HG03097 (cell line): ENCODE data around the gene PJA1.

ENCODE experiments used
- ATAC-seq: cut with Tn5 transposase; IDR thresholded peaks from one replicate; pipeline ENCODE4 v1.9.1; 2021; ENCODE audit not compliant: unreplicated experiment, low FRiP score

Gene PJA1

DNA sequence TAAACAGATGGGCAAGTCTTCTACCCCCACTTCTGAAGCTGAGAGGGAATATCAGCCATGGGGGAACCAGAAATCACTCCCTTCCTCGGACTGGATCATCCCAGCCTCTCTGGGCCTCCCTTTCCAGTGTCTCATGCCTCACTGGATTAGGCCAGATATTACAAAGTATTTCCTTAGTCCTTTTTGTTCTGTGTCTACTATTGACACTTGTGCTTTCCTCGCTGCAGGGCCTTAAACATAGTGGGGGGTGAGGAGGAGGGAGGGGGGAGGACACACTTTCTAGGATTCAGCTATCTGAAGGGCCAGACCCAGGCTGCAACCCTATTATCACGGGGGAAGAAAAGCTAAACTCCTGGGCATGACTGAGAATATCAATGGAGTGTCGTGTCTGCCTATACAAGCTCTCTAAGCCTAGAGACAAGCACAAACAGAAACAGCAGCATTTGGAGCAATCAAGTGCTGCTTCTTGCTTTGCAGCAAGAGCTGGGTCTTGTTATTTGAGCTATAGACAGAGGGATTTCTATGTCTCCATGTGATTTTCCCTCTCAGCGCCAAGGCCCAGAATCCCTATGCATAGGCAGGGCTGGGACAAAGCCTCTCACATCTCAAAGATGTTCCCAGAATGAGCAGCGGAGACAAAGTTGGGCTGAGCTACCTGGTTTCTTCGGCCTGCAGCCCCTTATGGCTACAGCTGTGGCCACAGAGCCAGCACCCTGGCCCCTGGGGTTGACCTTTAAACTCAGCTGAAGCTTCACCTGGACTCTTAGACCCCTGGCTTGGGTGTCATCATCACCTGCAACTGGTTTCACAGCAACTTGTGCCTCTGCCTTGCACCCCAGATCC lies 20.2 kb downstream of the PJA1 start:
- ATAC-seq, result no peak

GRCh38 chrX:69143530-69143929 lies 21.7 kb downstream of the PJA1 start:
- no peak for ATAC-seq

DNA sequence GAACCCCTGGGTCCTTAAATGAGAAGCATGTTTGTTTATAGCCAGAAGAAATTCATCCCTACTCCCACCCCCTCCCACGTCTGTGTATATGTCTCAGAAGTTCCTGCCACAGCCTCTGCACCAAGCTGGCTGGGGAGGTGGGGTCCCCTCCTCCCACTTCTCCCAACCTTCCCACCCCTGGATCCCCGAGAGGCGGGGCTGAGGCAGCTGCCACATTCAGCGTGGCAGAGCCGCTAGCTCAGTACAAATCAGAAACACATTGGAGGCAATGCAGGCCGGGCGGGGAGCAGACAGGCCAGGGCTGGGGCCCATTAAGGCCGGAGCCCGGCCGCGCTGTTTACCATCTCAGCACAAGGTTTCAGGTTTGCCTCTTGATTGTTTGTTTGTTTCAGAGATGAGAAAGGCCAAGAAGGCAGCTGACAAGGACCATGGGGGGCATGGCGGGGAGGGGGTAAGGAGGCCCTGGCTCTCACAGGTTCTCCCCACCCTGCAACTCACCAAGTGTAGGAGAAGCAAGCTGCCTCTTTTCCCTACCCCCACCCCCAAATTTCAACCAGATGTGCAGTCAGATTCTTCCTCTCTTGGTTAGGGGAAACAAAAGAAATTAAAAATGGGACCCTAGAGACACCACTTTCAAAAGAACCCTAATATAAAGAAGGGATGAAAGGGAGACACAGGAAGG lies 22.3 kb downstream of the PJA1 start:
- ATAC-seq, result no peak

- no peak for ATAC-seq
Observed at GRCh38 chrX:69140837-69141236, 24.4 kb downstream of the PJA1 start.

DNA sequence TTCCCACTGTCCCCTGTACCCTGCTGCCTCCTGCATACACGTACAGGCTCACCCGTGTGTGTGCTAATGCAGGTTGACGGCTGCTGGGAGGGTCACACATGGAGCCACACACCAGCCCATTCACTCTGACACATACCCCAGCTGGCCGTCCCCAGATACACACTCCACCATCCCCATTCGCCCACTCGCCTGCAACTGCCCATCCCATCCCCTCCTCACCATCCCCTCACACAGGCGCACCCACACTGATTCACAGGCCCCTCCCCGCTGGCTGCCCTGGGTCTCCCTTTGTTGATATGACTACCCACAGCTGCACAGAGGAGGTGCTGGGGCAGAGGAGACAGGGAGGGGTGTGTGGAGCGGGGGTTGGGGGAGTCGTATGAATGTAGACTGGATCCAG lies 25.7 kb downstream of the PJA1 start:
- ATAC-seq, result no peak

DNA sequence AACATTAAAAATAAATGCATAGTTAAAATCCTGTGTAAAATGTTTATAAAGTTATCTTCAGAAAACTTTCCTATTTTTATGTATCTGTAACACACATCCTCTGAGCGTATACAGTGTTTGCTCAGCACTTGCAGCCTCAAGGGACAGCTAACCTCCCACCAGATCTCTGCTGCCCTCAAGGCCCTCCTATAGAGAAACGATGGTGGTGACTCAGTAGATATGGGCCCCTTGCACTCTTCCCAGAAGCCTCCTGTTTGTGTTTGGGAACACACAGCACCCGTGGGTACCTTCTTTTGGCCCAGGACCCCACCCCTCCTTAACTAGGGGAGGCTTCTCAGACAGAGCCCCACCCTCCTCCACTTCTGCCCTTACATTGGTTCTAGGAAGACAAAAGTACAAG lies 26.7 kb downstream of the PJA1 start:
- ATAC-seq, result no peak

GRCh38 chrX:69138118-69138390 lies 27.2 kb downstream of the PJA1 start:
- ATAC-seq, result no peak

DNA sequence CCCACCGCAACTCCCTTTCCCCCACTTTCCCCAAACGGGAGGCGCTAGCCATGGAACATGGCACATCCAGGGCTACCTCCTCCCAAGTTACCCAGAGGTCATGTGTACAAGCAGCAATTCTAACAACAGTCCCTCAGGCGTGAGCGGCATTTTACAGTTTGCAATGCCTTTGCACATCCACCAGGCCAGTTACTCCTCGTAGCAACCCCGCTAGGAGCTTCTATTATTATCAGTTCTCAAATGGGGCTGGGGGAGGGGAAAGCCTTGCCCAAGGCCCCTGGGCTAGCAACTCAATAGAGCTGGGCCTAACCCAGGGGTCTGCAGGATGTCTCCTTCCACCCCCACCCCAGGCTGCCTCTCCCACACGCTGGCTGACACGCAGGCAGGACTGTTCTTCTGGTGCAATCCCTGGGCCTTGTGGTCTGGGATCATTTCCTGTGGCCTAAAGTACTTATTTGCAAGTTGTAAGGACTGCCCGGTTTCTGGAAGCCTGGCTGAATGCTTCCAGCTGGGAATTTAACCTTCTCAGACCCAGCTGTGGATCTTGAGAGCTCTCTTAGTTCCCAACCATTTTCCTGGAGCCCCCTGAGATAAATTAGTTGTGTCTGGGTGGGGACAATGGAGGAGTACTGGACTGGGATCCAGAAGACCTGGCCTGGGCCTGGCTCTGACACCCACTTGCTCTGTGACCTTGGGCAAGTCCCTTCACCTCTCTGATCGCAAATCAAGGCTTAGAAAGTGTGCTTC lies 27.7 kb downstream of the PJA1 start:
- ATAC-seq, result no peak

- no peak for ATAC-seq
Observed at GRCh38 chrX:69136546-69137331, 28.5 kb downstream of the PJA1 start.

DNA sequence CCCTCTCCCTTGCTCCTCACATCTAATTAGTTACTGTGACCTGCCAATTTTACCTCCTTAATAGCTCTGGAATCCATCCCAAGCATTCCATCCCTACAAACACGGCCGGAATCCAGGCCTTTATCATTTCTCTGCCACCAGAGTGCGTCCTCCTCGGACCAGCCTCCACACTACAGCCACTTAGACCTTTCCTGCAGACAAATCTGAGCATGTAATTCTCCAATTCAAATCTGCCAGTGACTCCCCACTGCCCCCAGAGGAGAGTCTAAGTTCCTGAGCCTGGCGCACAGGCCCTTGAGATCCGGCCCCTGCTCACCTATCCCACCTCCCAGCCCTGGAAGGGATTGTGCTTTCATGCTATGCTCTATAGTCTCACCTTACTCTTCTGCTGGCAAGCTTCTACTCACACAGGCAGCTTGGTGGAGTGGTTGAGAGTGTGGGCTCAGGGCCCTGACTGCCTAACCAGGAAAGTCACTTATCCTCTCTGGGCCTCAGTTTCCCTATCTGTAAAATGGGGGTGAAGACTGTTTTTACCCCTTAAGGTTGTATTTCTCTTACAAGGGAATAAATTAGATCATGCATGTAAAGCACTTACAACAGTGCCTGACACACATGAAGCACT lies 31.2 kb downstream of the PJA1 start:
- ATAC-seq, result no peak

- ATAC-seq, result no peak
Observed at GRCh38 chrX:69131886-69132285, 33.4 kb downstream of the PJA1 start.

- no peak for ATAC-seq
Observed at GRCh38 chrX:69130439-69130838, 34.8 kb downstream of the PJA1 start.

DNA sequence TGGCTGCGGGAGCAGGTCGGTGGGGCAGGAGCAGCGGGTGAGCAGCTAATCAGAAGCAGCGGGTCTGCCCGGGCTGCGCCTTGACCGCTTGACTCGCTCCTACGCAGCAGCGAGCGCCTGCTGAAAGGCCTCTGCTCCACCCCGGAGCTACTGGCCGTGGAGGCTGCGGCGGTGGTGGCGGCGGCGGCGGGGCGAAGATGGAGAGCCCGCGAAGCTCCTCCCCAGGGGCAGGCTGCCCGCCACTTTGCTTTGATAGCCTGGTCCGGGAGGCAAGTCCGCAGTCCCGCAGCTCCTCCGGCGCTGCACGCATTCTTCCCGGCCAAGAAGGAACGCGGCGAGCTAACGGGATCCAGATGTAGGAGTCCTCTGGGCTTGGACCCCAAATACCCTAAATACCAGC lies 36.7 kb downstream of the PJA1 start:
- no peak for ATAC-seq

- ATAC-seq, result no peak
Observed at GRCh38 chrX:69127466-69127865, 37.8 kb downstream of the PJA1 start.

DNA sequence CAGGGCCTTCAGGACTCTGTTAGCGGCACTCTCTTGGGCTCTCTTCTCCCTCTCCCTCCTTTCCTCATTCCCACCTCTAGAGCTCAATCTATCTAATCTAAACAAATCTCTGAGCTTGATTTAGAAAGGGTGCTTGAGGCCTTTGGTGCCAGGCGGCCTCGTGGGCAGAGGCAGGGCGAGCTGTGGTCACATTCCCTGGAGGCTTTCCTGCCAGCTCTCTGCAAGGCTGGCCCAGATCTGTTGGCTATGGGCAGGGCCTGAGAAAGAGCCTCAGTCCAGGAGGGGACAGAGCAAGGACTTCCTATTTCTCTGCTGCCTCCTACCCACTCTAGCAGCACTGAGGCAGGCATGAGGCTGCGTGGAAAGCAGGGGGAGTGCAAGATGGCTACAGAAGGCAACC lies 38.6 kb downstream of the PJA1 start:
- ATAC-seq, result no peak

- ATAC-seq, result no peak
Observed at GRCh38 chrX:69125094-69125493, 40.2 kb downstream of the PJA1 start.

DNA sequence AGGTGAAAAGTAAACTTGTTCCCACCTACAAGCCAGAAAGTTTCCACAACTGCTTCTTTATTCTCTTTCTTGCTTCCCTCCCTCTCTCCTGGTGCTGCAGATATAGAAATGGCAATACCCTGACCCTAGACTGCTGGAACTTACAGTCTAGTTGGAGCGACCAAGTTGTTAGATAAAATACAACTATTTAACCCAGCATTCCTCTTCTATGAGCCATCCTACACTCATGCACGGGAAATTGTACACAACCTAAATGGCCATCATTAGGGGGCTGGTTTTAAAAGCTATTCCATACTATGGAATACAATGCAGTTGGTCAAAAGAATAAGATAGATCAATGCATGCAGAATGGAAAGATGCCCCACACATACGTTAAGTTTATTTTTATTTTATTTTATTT lies 41.1 kb downstream of the PJA1 start:
- ATAC-seq, result no peak

- no peak for ATAC-seq
Observed at GRCh38 chrX:69123481-69123880, 41.8 kb downstream of the PJA1 start.

GRCh38 chrX:69121321-69122000 lies 43.8 kb downstream of the PJA1 start:
- ATAC-seq, result no peak

DNA sequence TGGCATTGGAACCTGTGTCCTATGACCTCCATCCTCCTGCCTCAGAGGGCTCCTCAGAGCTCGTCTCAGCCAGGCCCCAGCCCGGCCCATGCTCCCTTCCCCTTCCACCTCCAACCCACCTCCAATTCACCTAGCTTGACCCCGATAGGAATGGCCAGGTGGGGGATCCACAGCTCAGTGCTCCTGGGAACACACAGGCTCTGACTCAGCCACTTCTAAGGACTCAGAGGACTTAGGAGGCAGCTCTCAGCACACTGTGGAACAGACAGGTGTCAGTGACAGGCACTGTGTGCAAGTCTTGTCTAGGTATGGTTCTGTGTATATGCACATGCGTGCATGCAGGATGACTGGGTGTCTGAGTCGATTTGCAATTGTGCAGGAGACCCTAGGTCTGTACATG lies 44.8 kb downstream of the PJA1 start:
- ATAC-seq, result no peak
